GM19035 (cell line): ENCODE data around the gene LARGE1.

Source experiments
- ATAC-seq: cut with Tn5 transposase; IDR thresholded peaks from one replicate; pipeline ENCODE4 v1.9.1; 2021; ENCODE audit not compliant: unreplicated experiment

Gene LARGE1

DNA sequence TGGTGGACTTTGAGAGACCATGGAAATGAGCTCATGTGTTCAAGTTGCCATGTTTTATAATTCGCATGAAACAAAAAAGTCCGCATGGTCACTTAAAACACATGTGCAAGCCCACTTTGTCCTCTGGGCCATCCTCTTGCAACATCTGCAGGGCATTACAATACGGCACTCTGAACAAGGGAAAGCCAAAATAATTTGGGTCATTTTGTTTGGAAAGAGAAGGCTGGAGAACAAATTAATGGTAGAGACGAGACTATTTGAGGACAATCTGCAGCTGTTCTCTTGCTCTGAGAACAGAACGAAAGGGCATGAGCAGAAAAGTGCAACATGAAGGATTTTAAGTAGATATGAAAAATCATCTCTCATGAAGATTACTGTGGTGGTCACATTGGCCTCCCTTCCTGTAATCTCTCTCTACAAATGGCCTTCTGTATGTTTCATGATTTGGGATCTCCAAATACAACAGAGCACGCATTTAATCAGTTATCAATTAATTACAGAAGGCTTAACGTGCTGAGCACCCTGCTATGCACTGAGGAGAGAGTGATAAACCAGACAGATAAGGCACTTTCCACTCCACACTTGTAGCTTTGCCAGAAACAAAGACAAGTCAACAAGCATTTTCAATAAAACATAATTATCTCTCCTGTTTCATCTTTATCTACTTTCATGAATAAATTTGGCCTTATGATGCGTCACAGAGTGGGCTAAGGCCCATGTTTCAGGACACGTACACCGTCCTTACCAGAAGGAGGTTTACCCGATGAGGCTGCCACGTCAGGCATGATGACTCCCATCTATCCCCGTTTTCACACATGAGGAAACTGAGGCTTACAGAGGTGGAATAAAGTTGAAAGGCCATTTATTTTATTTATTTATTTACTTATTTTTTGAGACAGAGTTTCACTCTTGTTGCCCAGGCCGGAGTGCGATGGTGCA is 384.1 kb downstream of the LARGE1 start:
- ATAC-seq, result no peak

- no peak for ATAC-seq
These were observed 390.7 kb downstream of the LARGE1 start for GRCh38 chr22:33529424-33530113.

- ATAC-seq, result no peak
These were observed 392.1 kb downstream of the LARGE1 start for GRCh38 chr22:33528183-33528582.

DNA sequence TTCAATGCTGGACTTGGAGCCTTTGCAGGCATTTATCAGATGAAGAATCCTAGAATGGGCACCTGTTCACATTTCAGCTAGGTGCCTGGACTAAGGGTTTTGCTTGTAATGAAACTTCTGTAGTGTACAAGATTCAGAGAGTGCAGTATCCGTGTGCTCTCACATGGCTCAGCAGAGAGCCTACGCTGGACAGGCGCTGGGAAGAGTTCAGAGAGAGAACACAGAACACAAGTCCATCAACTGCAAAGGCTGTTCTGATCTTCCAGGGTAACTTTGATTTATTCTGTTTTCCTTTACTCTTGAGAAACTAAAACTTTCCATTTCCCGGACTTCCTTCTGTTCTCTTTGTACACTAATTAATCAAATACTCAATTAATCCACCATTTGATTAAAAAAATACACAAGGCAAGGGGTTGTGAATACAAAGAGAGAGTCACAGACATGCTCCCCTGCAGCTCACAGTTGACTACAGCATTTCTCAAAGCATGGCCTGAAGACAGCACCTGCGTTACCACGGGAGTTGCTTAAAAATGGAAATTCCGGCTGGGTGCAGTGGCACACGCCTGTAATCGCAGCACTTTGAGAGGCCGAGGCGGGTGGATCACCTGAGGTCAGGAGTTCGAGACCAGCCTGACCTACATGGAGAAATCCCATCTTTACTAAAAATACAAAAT is 393.7 kb downstream of the LARGE1 start:
- ATAC-seq, result no peak

- ATAC-seq, result no peak
These were observed 395.6 kb downstream of the LARGE1 start for GRCh38 chr22:33524511-33525260.

GRCh38 chr22:33521879-33522665 is 398.2 kb downstream of the LARGE1 start:
- no peak for ATAC-seq

GRCh38 chr22:33520904-33521780 is 399.1 kb downstream of the LARGE1 start:
- no peak for ATAC-seq

DNA sequence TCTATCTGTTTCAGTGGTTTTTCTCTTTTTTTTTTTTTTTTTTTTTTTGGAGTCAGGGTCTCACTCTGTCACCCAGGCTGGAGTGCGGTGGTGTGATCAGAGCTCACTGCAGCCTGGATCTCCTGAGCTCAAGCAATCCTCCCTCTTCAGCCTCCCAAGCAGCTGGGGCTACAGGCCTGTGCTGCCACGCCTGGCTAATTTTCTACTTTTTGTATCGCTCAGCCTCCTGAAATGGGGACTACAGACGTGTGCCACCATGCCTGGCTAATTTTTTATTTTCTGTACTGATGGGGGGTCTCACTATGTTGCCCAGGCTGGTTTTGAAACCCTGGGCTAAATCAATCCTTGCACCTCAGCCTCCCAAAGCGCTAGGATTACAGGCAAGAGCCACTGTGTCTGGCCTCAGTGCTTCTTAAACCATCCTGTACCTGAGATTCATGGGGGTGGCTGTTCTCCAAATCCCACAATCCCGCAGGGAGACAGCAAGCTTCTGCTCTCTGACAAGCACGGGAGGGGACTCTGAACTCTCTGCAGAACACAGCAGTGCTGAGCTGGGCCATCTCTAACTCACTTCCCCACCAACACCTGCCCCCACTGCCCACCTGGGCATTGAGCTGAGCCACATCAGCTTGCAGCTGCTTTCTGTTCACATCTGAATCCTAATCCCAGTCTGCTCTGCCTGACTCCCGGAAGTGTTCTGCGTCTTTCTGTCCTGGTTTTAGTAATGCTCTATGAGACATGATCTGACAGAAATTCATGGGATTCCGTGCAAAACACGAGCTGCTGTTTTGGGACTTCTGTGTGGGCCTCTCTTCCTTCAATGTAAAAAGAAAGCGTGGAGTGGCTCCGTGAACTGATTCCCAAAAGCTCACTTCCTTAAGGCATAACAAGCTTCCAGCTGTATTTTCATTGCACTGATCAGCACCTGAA is 400.0 kb downstream of the LARGE1 start:
- no peak for ATAC-seq

GRCh38 chr22:33519071-33519973 is 401.0 kb downstream of the LARGE1 start:
- ATAC-seq, result no peak

GRCh38 chr22:33518405-33518804 is 401.9 kb downstream of the LARGE1 start:
- ATAC-seq, result no peak

DNA sequence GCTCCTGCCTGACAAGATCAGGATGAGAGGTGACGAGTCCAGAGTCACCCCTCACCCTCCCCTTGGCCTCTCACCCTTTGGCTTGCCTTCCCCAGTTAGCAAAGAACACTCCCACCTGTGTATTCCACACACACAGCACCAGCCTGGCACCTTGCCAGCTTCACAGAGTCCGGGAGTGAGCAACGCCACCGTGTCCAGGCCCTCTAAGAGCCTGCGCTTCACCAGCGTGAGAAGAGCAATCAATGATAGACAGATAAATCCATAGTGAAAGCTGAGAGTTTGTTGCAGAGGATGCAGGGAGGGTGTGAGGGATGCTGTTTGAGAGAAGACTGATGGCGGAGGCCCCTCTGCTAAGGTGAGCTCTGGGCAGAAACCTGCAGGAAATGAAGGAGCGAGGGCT is 404.5 kb downstream of the LARGE1 start:
- ATAC-seq, result no peak

DNA sequence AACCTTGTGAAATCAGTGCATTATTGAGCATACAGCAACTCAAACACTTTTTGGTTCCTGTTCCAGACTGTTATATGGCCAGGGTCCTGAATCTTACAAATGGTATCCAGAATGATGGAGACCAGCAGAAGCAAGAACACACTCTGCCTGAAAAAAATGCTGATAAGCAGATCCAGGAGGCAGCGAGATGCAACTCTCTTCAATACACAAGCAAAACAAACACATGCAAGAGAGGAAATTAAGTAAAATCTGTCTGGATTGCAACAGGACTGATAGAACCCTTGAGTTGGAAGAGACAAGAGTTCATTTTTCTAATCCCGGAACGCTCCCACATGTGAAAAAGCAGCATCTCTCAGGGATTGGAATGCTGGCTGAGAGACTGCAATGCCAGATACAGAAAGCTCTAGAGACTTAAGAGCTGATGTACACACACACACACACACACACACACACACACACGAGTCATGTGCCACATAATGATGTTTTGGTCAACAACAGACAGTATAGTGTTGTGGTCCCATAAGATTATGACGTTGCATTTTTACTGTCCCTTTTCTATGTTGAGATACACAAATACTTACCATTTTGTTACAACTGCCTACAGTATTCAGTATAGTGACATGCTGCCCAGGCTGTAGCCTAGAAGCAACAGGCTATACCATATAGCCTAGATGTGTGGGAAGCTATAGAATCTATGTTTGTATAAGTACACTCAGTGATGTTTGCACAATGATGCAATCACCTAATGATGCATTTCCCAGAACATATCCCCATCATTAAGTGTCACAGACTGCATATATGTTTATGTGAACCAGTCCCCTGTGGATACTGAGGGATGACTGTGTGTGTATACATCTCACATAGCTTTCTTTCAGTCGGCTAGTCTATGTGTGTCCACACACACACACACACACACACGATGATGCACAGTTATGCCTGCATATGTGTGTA is 406.6 kb downstream of the LARGE1 start:
- no peak for ATAC-seq

- ATAC-seq, result no peak
These were observed 407.4 kb downstream of the LARGE1 start for GRCh38 chr22:33512908-33513307.

- ATAC-seq, result no peak
These were observed 409.8 kb downstream of the LARGE1 start for GRCh38 chr22:33510429-33510904.

GRCh38 chr22:33504941-33505625 is 415.2 kb downstream of the LARGE1 start:
- ATAC-seq, result no peak
